Measurements from ENCODE around the gene GRIN2A.

- TF ChIP-seq CTCF (IDR thresholded peaks at IDR 0.05) (no peak), POLR2A (IDR thresholded peaks at IDR 0.05) (no peak)
Measured at GRCh38 chr16:10026593-10026992, 155.6 kb downstream of the GRIN2A start.
